Fibroblast of lung (primary cell): ENCODE results near the gene CST11.

Source experiments
- CTCF ChIP-seq, 2 donors: IDR thresholded peaks in 1 of 2; conservative IDR thresholded peaks in 1 of 2; 1 replicate in 1 of 2; 2 replicates in 1 of 2; pipeline ENCODE4 v1.5.1; 2011 to 2012; ENCODE audit warnings: low read length in 2 of 2, control low read depth in 1 of 2, inconsistent platforms in 1 of 2, low read depth in 1 of 2, mild to moderate bottlenecking in 1 of 2
- EZH2 ChIP-seq: IDR thresholded peaks from 2 replicates; pipeline ENCODE4 v1.5.1; 2012; ENCODE audit warnings: low read length, control low read depth, mild to moderate bottlenecking; ENCODE audit errors: missing control alignments

GRCh38 chr20:23461180-23461579 lies 8.5 kb upstream of the CST11 start:
- TF ChIP-seq CTCF (conservative IDR thresholded peaks at IDR 0.05 in 1 of 2, IDR thresholded peaks at IDR 0.05 in 1 of 2; ENCODE audit: low read depth in 1 of 2, low read length in 2 of 2) (no peak), EZH2 (no peak)
